ENCODE data around the gene FHOD3. TPM values are rescaled to one million over a fixed set of nuclear protein-coding genes. Genes with fewer than 3 reads are reported as not detected.

Gene FHOD3
- total RNA-seq, 4 donors from 2014 or later = 15.6 to 25.9 (median 21.6) TPM

DNA sequence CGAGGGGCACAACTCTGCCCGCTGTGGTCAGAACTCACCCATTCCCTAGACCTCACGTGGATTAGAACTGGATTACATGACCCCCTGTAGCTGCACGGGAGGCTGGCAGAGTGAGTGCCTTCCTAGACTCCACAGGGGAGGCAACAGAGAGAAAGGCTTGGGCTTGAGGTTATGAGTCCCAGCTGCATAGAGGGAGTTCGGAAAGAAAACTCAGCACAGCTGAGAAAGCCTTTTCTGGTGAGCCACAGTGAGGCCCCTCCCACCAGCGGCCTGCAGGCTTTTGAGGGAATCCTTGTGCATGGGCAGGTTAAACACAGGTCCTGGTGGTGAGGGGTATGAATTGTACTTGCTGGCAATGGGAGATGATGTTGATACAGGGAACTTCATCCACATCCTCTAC is 217.3 kb downstream of the FHOD3 start:
- WGBS, 2 donors = 83 to 84% methylated on average over 5 to 6 of the region's 6 CpGs

DNA sequence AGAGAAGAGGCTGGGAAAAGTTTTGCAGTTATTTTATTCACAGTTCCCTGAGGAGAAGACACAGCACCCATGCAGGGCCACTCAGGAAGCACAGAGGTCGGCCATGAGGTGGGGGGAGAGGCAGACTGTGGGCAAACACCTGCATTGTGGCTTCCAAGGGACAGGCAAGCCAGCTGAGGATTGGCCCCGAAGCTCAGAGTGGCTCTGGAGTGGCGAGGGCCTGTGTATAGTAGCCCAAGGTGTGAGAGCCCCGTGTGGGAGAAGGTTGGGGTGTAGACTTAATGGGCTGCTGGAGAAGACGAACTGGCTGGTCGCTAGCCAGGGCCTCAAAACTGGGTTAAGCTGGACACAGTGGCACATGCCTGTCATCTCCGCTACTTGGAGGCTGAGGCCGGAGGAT is 218.7 kb downstream of the FHOD3 start:
- TF ChIP-seq EP300 (IDR thresholded peaks at IDR 0.05) (no peak), POLR2A (IDR thresholded peaks at IDR 0.05) (no peak)
- TF ChIP-seq, protein P1, sequence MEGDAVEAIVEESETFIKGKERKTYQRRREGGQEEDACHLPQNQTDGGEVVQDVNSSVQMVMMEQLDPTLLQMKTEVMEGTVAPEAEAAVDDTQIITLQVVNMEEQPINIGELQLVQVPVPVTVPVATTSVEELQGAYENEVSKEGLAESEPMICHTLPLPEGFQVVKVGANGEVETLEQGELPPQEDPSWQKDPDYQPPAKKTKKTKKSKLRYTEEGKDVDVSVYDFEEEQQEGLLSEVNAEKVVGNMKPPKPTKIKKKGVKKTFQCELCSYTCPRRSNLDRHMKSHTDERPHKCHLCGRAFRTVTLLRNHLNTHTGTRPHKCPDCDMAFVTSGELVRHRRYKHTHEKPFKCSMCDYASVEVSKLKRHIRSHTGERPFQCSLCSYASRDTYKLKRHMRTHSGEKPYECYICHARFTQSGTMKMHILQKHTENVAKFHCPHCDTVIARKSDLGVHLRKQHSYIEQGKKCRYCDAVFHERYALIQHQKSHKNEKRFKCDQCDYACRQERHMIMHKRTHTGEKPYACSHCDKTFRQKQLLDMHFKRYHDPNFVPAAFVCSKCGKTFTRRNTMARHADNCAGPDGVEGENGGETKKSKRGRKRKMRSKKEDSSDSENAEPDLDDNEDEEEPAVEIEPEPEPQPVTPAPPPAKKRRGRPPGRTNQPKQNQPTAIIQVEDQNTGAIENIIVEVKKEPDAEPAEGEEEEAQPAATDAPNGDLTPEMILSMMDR (IDR thresholded peaks at IDR 0.05) = no peak
- no peaks in the 10 kb centered on the region for H3K9me3 ChIP-seq
- WGBS, 2 donors = 92 to 93% methylated on average over 8 of the region's 8 CpGs
- H3K4me3 ChIP-seq = no peak overlapping the region
- DNase-seq (ENCODE audit: low spot score in 2 of 2) = no peak
- H3K36me3 ChIP-seq = no peaks in the 10 kb centered on the region
- no peaks in the 10 kb centered on the region for H3K27me3 ChIP-seq
- peaks cover 0 to 17% (median 0%) of the 10 kb centered on the region in 4 donors for H3K4me1 ChIP-seq
- no peak overlapping the region for H3K27ac ChIP-seq

More for the DNA sequence above, 217.3 kb downstream of the FHOD3 start:
- Histone ChIP-seq H3K9me3 (no peaks in the 10 kb centered on the region), H3K4me1 (peaks cover 0 to 17% (median 0%) of the 10 kb centered on the region in 4 donors), H3K27ac (no peak overlapping the region), H3K4me3 (no peak overlapping the region), H3K36me3 (no peaks in the 10 kb centered on the region), H3K27me3 (no peaks in the 10 kb centered on the region)
- DNase-seq (ENCODE audit: low spot score in 2 of 2) = no peak
- TF ChIP-seq, protein P1 (IDR thresholded peaks at IDR 0.05) = no peak
- TF ChIP-seq EP300 (IDR thresholded peaks at IDR 0.05) (no peak), POLR2A (IDR thresholded peaks at IDR 0.05) (no peak)

DNA sequence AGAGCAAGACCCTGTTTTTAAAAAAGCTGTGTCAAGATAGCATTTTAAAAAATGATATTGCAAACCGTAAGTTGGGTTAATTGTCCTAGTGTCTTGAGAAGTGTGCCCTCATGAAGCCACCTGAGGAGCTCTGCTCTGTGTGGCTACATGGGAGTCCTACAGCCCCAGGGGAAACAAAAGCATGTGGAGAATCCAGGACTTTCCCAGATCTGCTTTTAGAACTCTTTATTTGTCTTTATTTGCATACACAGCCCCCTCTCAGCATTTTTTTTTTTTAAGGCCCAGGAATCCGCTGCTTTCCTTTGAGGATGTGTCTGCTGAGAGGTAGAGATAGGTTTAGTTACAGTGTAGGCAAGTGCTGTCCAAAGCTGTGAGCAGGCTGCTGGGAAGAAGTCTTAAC is 219.2 kb downstream of the FHOD3 start:
- H3K36me3 ChIP-seq = no peaks in the 10 kb centered on the region
- no peak for DNase-seq (ENCODE audit: low spot score in 2 of 2)
- TF ChIP-seq, protein P1 (IDR thresholded peaks at IDR 0.05) = no peak
- TF ChIP-seq POLR2A (IDR thresholded peaks at IDR 0.05) = no peak
- no peak for TF ChIP-seq EP300 (IDR thresholded peaks at IDR 0.05)
- H3K4me1 ChIP-seq = peaks cover 0 to 16% (median 0%) of the 10 kb centered on the region in 4 donors
- WGBS, 2 donors = 85 to 91% methylated on average over 2 of the region's 2 CpGs
- H3K27ac ChIP-seq = no peak overlapping the region
- H3K4me3 ChIP-seq = no peak overlapping the region
- H3K27me3 ChIP-seq = no peaks in the 10 kb centered on the region
- H3K9me3 ChIP-seq = no peaks in the 10 kb centered on the region

DNA sequence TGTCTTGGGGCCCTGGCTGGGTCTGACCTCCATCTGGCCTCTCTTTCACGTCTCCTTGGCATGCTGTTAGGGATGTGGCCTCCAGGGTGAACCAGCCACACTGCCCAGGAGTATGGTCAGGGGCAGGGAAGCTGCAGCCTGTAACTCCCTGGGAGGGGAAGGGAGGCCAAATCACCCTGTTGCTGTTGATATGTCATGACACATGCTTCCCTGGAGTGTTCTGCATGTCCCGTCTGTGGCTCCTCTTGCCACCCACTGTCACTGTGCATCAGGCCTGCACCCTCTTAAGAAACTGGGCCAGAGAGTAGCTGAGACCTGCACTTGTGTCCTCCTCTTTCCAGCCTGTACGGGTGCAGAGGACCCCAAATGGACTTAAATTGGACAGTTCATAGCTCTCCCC is 221.3 kb downstream of the FHOD3 start:
- DNase-seq (ENCODE audit: low spot score in 2 of 2) = no peak
- H3K36me3 ChIP-seq = no peaks in the 10 kb centered on the region
- H3K9me3 ChIP-seq = no peaks in the 10 kb centered on the region
- H3K27ac ChIP-seq = no peak overlapping the region
- no peak overlapping the region for H3K4me3 ChIP-seq
- 58 to 62% methylated on average over 3 of the region's 3 CpGs for WGBS, 2 donors
- TF ChIP-seq, protein P1 (IDR thresholded peaks at IDR 0.05) = no peak
- H3K4me1 ChIP-seq = peaks cover 0 to 11% (median 0%) of the 10 kb centered on the region in 4 donors
- no peaks in the 10 kb centered on the region for H3K27me3 ChIP-seq

DNA sequence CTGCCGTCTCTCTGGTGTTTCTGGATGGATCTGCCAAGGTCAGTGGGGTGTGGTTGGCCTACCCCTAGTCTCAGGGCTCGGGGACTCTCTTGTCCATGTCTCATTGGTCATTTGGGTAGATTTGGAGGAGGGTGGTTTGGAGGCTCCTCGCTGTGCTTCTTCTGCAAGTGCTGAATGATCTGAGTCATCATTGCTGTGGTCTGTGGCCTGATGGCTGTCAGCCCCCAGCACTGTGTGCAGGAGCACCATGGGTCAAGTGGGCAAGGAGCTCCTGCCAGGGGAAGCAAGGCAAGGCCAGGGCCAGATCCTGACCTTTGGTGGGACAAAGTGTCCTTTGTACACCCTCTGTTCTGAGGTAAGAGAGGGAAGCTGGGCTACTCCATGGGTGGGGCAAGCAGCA is 221.8 kb downstream of the FHOD3 start:
- no peak for TF ChIP-seq EP300 (IDR thresholded peaks at IDR 0.05)
- no peak for TF ChIP-seq POLR2A (IDR thresholded peaks at IDR 0.05)
- TF ChIP-seq, protein P1 (IDR thresholded peaks at IDR 0.05) = no peak
- no peak for DNase-seq (ENCODE audit: low spot score in 2 of 2)
- no peak overlapping the region for H3K27ac ChIP-seq
- peaks cover 0 to 11% (median 0%) of the 10 kb centered on the region in 4 donors for H3K4me1 ChIP-seq
- H3K36me3 ChIP-seq = no peaks in the 10 kb centered on the region
- no peak overlapping the region for H3K4me3 ChIP-seq
- H3K9me3 ChIP-seq = no peaks in the 10 kb centered on the region
- WGBS, 2 donors = 81 to 83% methylated on average over 3 of the region's 3 CpGs
- H3K27me3 ChIP-seq = no peaks in the 10 kb centered on the region
